Stimulated activated CD4-positive, alpha-beta T cell treated with anti-CD3 and anti-CD28 coated beads, Interleukin-12 subunit alpha, Interleukin-12 subunit beta, amount 100 ng/mL, for 48 hours (primary cell): Measurements from ENCODE around the gene UBASH3A.

Experiments used
- DNase-seq, 3 donors: peaks; one replicate each; pipeline ENCODE4 v3.0.0-alpha.2; 2020; ENCODE audit warnings: low read depth in 2 of 3, low spot score in 1 of 3

The UBASH3A gene

DNA sequence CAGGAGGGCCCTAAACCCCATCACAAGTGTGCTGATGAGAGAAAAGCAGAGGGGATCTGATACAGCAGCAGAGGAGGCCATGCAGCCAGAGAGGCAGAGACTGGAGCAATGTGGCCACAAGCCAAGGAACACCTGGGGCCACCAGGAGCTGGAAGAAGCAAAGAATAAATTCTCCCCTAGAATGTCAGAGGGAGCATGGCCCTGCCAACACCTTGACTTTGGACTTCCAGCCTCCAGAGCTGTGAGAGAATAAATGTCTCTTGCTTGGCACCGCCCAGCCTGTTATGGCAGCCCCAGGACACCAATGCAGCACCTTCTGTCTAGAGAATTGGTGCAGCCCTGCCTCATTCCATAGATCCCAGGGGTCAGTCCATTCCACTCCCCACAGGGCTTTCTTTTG, 25.3 kb downstream of the UBASH3A start:
- DNase-seq: no peak

DNA sequence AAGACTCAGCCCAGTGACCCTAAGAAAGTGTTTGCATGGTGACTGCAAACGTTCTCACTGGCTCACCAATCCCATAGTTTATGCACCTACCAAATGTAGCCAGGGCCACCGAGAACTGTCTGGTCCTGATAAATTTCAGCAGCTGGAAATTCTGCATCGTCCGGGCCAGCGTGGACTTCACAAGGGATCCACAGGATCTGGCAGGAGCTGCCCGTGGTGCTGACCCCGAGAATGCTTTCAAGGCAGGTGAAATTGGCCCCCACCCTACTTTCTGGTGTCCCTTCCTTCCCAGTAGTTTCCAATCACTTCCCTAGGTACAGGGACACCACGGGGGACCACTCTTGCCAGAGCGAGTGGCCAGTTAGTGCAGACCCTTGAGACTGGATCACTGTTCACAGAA, 26.2 kb downstream of the UBASH3A start:
- no peak for DNase-seq

DNA sequence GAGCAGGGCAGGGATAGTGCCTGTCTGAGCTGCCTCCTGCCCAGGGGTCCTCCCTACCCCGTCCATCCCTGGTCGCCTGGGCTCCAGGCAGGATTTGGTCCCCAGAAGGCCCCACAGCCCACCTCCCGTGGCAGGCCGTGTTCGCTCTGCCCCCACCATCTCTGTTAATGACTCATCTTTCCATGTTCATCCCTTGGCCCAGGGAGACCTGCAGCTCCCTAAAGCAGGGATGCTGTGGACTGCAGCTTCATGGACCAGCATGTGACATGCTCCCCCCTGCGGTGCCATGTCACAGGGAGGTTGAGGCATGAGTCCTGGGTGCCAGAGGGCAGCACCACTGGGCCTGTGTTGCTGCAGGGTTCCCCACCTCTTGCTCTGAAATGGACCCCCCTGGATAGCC, 26.8 kb downstream of the UBASH3A start:
- DNase-seq: no peak

DNA sequence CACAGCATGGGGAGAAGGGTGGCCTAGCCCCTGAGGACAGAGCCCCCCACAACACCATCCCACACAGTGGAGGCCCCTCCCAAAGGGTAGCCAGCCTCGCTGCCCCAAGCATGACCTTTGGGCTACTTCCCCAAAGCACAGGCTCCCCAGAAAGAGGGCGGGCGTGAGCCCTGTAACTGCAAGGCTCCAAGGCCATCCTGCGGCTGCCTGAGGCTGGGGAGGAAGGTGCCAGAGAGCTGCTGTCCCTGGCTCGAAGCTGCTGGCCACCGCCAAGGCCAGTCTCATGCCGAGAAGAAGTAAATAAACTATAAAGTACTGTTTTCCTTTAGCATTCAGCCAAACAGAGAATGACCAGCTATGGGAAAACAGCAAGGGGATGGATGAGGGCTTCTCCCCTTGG, 27.5 kb downstream of the UBASH3A start:
- no peak for DNase-seq

DNA sequence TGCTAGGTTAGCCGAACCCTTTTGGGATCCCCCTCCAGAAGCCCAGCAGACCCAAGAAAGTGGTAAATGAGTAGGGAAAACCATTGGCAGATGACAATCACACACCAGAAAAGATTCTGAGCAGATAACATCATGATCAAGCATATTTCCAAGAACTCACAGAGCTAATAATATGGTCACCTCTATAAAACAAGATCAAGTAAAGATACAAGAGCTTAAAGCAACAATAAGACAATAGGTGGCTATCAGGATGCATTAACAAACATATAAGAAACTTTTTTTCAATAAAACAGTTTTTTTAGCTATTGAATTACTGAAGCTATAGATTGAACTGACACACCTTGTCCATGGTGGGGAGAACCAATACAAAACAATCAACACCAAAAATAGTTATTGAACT, 29.0 kb downstream of the UBASH3A start:
- DNase-seq: no peak

DNA sequence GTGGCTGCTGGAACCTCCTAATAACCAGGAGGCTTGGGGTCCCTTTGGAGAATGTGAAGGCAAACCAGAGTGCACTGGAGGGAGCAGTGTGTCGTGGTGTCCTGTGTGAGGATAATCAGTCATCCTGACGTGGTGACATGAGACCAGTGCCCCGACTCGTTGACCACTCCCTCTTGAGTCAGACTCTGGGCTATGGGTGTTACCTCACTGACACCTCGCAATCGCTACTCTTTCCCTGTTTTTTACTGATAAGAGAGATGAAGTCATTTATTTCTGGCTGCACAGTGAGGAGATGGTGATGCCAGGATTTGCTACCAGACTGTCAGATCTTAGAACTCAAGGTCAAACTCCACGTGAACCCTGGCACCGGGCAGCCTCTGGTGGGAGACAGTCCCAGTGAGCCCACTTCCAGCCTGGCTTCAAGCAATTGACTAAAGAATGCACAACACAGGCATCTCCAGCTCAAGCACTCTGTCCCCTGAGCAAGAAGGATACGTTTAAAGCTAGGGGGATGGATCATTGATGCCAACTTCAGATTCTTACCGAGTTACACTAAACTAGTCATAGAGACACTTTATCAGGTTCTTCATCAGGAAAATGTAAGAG, 30.3 kb downstream of the UBASH3A start:
- no peak for DNase-seq

DNA sequence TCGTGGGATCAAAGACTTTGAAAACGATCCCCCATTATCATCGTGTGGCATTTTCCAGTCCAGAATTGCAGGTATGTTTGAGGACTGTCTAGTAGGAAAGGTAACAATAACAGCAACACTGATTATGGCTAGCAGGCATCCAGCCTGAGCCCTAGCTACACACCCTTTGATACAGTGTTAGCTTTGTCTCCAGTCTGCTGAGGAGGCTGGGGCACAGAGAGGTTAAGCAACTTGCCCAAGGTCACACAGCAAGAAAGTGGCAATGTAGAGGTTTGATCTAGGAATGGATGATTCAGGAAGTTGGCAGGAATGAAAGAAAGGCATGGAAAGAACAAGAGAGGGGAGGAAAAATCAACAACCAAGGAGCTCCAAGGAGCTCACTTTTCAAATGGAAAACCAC, 31.2 kb downstream of the UBASH3A start:
- no peak for DNase-seq

DNA sequence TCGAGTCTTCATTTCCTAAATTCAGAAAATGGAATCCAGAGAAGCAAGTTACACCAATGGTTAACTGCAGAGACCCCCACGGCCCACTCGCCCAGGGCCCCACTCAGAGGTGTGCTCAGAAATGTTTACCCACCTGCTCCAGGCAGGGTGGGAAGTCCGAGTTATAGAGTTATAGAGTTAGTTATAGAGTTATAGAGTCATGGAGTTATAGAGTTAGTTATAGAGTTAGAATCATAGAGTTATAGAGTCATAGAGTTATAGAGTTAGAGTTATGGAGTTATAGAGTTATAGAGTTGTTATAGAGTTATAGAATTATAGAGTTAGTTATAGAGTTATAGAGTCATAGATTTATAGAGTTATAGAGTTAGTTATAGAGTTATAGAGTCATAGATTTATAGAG, 31.7 kb downstream of the UBASH3A start:
- DNase-seq: no peak

DNA sequence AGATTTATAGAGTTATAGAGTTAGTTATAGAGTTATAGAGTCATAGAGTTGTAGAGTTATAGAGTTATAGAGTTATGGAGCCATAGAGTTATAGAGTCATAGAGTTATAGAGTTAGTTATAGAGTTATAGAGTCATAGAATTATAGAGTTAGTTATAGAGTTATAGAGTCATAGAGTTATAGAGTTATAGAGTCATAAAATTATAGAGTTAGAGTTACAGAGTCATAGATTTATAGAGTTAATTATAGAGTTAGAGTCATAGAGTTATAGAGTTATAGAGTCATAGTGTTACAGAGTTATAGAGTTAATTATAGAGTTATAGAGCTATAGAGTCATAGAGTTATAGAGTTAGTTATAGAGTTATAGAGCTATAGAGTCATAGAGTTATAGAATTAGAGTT, 32.1 kb downstream of the UBASH3A start:
- DNase-seq: no peak

DNA sequence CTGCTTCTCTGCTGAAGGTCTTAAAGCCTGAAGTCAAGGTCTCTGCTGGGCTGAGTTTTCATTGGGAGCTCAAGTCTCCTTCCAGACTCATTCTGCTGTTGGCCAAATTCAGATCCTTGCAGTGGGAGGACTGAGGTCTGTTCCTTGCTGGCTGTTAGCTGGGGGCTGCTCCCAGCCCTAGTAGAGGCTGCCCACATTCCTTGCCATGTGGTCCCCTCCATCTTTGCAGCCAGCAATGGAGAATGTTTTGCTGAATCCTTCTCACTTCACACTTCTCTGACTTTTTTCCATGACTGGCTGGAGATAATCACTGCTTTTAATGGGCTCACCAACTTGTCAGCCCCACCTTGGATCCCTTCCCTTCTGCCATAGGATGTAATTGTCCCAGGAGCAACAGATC, 33.2 kb downstream of the UBASH3A start:
- DNase-seq: no peak

DNA sequence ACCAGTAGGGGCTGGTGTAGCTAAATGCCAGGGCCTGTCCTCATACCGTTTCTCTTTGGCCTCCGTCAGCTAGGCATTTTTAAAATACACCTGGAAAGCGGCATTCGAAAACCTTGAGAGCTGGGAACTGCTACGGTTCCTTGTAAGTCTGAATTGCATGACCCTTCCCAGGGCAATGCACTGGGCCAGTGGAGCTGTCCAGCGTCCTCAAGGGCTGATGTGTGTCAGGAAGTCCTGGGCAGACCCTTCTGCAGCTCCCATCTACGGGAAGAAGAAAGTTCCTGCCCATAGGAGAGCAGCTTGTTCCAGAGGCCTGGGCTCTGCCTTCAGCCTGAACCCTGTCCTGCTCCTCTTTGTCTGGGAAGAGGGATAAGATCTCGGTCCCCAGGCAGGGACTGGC, 34.1 kb downstream of the UBASH3A start:
- DNase-seq: no peak

DNA sequence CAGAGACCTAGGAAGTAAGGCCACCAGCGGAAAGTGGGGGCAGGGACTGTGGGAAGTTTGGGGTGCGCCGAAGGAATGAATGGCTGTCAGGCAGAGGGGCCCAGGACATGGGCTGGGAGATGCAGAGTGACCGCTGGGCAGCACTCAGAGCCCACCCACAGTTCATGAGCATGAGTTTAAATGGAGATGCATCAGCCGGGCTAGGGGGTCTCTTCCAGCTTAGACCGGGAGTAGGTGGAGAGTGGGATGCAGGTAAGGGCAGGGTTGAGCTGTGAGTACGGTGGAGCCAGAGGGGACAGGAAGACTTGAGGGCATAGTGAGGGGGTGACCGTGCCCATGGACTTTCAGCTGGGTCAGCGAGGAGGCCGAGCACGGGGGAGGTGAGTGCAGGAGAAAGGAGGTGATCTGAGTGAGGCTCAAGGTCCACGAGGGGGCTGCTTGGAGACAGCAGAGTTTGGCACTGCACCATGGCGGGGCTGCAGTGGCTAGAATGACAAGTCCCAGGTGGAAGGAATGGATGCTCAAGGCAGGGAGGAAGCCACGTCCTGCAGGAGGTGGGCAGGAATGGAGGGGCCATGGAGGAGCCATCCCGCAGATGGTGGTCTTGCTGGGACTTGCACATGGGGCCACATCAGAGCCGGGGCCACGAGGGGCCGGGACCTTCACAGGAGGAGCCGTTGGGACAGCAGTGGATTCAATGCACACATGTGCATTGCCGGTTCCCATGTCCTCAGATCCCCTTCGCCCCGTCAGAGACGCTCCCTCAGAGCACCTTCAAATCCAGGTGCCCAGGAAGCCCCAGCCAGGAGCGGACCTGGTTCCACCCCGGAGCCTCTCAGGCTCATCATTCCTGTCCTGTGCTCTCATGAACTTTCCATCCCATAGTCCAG, 34.9 kb downstream of the UBASH3A start:
- no peak for DNase-seq

DNA sequence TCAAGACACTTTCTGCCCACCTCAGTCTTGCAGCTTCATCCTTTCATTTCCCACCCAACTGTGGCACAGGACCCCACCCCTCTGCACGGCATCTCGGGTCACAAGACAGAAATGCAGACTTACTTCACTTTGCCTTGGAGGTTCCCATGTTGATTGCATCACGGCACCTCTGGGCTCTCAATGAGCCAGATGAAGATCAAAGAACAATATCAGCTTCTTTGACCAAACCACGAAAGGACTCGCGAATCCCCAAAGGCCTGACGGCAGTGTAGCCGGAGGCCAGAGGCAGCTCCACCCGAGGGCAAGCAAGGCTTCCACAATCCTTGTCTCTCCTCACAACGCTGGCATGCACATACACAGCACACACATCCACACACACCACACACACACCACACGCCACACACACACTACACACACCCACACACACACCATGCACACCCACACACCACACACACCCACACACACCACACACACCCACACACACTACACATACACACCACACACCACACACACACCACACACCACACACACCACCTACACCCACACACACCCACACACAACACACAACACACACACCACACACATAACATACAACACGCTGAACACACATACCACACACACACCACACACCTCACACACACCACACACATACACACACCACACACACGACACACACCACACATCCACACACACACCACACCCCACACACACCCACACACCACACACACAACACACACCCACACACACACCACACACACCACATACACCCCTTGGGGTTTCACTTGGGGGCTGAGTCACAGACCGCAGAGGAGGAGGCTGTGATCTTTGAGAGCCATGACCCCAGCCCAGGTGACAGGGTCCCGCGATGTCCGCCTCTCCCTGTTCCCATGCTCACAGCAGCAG, 35.8 kb downstream of the UBASH3A start:
- no peak for DNase-seq

DNA sequence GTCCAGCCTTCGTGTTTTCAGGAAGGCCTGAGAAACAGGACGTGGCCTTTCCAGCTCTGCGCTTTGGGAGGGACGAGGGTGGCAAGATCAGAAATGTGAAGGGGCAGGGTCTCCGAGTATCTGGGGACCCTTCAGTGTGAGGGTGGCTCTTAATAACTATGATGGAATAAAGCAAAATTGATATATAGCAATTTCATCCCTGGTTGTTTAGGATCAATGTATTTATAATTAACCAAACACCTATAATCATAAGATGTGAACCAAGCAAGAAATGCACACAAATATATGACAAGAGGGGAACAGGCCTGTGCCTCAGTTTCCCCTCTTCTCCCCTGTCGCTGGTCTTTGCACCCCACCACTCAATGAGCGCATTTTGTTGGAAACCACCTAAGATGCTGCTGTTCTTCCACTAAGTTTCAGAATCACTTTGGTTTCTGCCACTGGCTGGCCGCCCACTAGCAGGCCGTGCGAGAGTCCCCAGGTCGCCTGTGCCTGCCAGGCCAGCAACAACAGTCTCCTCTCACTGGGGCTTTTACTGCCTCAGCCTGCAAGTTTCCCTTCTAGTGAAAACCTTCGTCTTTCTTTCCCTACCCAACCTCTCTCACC, 36.6 kb downstream of the UBASH3A start:
- DNase-seq: no peak

DNA sequence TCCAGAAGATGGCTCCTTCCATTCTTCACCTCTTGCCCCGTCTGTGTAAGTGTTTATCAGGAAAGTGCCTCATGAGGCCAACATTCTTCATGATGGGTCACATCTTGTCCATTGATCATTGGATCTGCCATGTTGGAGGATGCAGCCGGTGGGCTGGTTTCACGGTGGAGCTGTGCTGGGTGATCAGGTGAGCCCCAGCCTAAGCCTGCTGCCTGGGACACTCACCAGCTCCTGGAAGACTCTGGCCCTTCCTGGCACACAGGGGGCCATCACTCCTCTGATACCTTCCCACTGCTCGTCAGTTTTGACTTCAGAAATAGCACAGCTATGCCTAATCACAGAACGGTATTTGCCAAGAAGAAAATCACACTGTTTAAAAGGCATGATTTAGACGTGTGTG, 38.3 kb downstream of the UBASH3A start:
- DNase-seq: no peak

DNA sequence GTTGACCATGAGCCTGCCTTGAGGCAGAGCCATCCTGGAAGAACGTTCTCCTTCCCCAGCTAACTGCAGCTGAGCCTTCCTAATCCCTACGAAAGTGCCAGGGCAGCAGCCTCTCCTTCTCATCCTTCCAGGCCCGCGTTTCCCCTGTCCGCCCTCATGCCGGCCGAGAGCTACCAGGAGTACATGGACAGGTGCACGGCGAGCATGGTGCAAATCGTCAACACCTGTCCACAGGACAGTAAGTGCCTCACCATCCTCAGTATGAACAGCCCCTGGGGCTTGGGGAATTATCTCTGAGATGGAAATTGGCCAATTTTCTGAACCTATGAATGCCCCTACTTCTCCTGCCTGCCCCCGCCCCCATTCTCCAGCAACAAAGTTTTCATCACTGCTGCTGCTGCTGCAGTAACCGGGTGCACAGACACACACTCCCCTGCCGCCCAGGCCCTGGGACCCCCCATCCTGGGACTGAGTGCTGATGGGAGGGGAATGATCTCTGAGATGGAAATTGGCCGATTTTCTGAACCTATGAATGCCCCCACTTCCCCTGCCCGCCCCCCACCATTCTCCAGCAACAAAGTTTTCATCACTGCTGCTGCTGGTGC, 39.6 kb downstream of the UBASH3A start:
- DNase-seq: no peak

DNA sequence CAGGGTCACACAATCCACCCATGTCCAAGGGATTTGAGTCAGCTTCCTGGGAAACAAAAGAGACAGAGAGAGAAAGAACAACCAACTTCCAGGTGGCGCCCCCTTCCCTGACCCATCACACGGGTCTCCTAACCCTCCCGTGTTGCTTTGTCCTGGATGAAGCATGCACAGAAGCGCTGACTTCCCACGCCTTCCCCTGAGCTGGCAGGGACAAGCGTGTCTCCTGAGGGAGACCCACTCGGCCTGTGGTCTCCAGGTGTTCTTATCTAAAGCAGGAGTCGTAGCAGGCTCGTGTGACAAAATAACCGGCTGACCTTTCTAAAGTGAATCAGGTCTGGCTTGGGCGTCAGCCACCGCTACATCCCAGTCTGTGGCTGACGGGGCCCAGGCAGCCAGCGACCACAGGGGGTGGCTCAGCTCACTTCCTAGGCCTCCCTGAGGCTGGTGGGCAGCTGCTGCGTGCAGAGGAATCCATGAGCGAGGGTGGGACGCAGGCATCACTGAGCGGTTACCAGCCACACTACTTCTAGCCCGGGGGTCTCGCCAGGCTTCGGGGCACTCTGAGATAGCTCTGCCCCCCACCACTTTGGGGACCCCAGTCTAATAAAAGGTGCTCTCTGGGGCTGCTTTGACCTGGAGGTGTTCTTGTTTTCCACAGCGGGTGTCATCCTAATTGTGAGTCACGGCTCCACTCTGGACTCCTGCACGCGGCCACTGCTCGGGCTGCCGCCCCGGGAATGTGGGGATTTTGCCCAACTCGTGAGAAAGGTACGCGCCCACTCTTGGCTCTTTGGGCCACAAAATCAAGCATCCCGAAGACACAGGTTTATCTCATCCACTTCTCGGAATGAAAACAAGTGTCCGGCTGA, 40.4 kb downstream of the UBASH3A start:
- no peak for DNase-seq

DNA sequence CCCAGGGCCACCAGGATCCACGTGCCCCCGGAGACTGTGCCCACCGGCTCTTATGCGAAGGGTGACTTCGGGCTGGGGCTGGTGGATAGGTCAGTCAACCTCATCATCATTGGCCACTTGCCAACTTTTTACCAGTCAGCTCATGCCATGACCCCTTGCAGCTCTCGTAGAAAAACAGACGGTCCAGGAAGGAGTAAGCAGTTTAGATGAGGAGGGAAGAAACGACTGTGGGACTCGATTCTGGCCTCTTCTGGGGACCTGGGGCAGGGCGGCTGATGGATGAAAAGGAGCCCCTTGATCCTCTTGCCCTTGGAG, 41.0 kb downstream of the UBASH3A start:
- no peak for DNase-seq

DNA sequence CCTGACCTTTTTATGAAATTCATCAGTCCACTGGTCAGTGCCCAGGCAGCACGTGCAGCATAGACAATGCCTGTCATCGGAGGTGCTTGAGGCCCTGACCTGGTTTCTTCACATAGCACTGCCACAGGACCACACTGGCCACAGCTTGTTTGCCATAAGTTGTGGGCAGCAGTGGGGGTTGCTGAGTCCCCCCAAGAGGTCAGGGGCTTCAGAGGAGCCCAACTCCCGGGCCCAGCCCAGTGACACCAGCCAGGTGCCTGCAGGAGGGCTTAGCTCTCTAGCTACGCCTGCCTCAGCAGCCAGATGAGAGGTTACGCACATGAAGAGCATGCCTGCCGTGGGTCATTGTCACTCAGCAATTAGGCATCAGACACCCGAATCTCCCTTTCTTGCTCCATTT, 41.6 kb downstream of the UBASH3A start:
- DNase-seq: no peak

DNA sequence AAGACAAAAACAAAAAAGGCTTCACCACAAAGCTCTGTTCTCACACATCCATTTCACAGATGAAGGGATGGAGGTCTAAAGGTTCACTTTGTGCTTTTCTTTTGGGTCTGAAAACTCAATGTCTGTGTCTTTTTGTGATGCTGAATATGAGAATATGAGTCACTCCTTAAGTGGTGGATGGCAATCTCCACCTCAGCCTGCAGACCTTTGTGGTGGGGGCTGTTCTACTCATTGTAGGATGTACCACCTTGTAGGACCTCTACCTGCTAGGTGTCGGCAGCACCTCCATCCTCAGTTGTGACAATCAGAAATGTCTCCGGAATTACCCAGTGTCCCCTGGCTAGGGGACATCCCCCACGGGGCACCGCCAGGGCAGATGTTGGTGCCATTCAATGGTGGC, 42.8 kb downstream of the UBASH3A start:
- no peak for DNase-seq
